ENCODE results near the gene TACC3. TPM values are rescaled to one million over a fixed set of nuclear protein-coding genes. Genes with fewer than 3 reads are reported as not detected.
A peak's percentile ranks its signal among the peaks of the same experiment; 100 is the strongest.

Gene TACC3
- total RNA-seq, 3 donors from 2014 or later = 4.1 to 7.8 (median 4.9) TPM

DNA sequence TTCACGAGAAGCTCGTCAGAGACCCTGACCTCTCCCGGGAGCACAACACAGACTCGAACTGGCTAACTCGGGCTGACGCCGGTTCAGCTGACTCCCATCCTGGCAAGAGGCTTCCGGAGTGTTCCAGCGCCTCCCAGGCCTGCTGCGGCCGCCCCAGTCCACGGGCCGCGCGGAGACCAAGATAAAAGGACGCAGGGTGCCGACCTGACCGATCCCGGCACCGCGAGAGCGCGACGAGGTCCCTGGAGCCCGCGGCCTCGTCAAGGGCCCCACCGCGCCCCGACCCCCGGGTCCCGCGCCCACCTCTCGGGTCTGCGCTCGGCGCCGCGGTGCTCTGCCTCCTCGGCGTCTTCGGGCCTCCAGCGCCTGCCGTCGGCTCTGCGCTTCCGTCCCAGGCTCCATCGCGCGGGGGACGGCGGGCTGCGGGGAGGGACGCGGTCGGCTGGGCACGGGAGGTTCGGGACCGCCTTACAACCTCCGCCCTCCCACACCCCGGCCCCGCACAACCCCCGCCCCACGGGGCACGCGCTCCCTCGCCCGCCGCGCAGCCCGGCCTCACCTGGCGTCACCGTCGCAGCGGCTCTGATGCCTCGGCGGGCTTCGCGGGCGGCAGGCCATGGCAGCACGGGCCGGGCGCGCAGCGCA, 9.6 kb upstream of the TACC3 start:
- Histone ChIP-seq H3K27ac (peak overlapping the region; percentile 99), H3K9me3 (no peaks in the 10 kb centered on the region), H3K27me3 (no peaks in the 10 kb centered on the region), H3K4me3 (peak overlapping the region; percentile 82 to 91 (median 89)), H3K36me3 (no peaks in the 10 kb centered on the region), H3K4me1 (peaks cover 5 to 7% of the 10 kb centered on the region in 2 donors)
- intact Hi-C loops (cut with DNase I; ENCODE audit: low total_unique reads) = no loop called here
- DNase-seq (ENCODE audit: low spot score in 2 of 2) = no peak
- TF ChIP-seq POLR2A (IDR thresholded peaks at IDR 0.05) (no peak), POLR2AphosphoS5 (IDR thresholded peaks at IDR 0.05) (peak in 1 of 3 donors; percentile 26)

- intact Hi-C loops (cut with DNase I; ENCODE audit: low total_unique reads) = no loop called here
- Histone ChIP-seq H3K36me3 (no peaks in the 10 kb centered on the region), H3K4me1 (peaks cover 5 to 7% of the 10 kb centered on the region in 2 donors), H3K27ac (peak within 1 kb of the TSS; percentile 99), H3K9me3 (no peaks in the 10 kb centered on the region), H3K4me3 (peak within 1 kb of the TSS; percentile 82 to 91 (median 89)), H3K27me3 (no peaks in the 10 kb centered on the region)
- peak; percentile 96 to 98 for DNase-seq (ENCODE audit: low spot score in 2 of 2)
- TF ChIP-seq POLR2AphosphoS5 (IDR thresholded peaks at IDR 0.05) (peak; percentile 67 to 80 (median 70)), POLR2A (IDR thresholded peaks at IDR 0.05) (peak; percentile 5)
- TF ChIP-seq, protein P1, sequence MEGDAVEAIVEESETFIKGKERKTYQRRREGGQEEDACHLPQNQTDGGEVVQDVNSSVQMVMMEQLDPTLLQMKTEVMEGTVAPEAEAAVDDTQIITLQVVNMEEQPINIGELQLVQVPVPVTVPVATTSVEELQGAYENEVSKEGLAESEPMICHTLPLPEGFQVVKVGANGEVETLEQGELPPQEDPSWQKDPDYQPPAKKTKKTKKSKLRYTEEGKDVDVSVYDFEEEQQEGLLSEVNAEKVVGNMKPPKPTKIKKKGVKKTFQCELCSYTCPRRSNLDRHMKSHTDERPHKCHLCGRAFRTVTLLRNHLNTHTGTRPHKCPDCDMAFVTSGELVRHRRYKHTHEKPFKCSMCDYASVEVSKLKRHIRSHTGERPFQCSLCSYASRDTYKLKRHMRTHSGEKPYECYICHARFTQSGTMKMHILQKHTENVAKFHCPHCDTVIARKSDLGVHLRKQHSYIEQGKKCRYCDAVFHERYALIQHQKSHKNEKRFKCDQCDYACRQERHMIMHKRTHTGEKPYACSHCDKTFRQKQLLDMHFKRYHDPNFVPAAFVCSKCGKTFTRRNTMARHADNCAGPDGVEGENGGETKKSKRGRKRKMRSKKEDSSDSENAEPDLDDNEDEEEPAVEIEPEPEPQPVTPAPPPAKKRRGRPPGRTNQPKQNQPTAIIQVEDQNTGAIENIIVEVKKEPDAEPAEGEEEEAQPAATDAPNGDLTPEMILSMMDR (IDR thresholded peaks at IDR 0.05) = peak in 1 of 3 donors; percentile 15
These were observed 8.9 kb upstream of the TACC3 start, which contains the start of gene SLBP for GRCh38 chr4:1712216-1713002. Gene SLBP (minus strand): TSS chr4:1712319. CDS start chr4:1712188, 131 bp downstream.

GRCh38 chr4:1713003-1713851, 8.1 kb upstream of the TACC3 start:
- no peak for TF ChIP-seq POLR2AphosphoS5 (IDR thresholded peaks at IDR 0.05)
- no peak for TF ChIP-seq POLR2A (IDR thresholded peaks at IDR 0.05)
- TF ChIP-seq, protein P1 (IDR thresholded peaks at IDR 0.05) = no peak
- H3K27me3 ChIP-seq = no peaks in the 10 kb centered on the region
- H3K4me1 ChIP-seq = peaks cover 5 to 7% of the 10 kb centered on the region in 2 donors
- no peaks in the 10 kb centered on the region for H3K36me3 ChIP-seq
- intact Hi-C loops (cut with DNase I; ENCODE audit: low total_unique reads) = no loop called here
- DNase-seq (ENCODE audit: low spot score in 2 of 2) = no peak
- H3K27ac ChIP-seq = peak overlapping the region; percentile 99
- H3K4me3 ChIP-seq = peak overlapping the region; percentile 82 to 91 (median 89)
- no peaks in the 10 kb centered on the region for H3K9me3 ChIP-seq

- Histone ChIP-seq H3K27ac (no peak overlapping the region), H3K4me3 (no peak overlapping the region), H3K27me3 (no peaks in the 10 kb centered on the region), H3K9me3 (no peaks in the 10 kb centered on the region), H3K4me1 (peaks cover 5 to 8% of the 10 kb centered on the region in 2 donors), H3K36me3 (no peaks in the 10 kb centered on the region)
- no peak for TF ChIP-seq POLR2A (IDR thresholded peaks at IDR 0.05)
- TF ChIP-seq, protein P1 (IDR thresholded peaks at IDR 0.05) = no peak
- no peak for TF ChIP-seq POLR2AphosphoS5 (IDR thresholded peaks at IDR 0.05)
- intact Hi-C loops (cut with DNase I; ENCODE audit: low total_unique reads) = no loop called here
- no peak for DNase-seq (ENCODE audit: low spot score in 2 of 2)
These were observed 6.9 kb upstream of the TACC3 start for GRCh38 chr4:1714303-1715001.
